Measurements from ENCODE around the gene SZT2.
"Not testable (repeated sequence)": the region's sequence is repeated elsewhere in the genome, so short reads cannot be mapped to it uniquely, and the experiment has no call there.

The SZT2 gene

DNA sequence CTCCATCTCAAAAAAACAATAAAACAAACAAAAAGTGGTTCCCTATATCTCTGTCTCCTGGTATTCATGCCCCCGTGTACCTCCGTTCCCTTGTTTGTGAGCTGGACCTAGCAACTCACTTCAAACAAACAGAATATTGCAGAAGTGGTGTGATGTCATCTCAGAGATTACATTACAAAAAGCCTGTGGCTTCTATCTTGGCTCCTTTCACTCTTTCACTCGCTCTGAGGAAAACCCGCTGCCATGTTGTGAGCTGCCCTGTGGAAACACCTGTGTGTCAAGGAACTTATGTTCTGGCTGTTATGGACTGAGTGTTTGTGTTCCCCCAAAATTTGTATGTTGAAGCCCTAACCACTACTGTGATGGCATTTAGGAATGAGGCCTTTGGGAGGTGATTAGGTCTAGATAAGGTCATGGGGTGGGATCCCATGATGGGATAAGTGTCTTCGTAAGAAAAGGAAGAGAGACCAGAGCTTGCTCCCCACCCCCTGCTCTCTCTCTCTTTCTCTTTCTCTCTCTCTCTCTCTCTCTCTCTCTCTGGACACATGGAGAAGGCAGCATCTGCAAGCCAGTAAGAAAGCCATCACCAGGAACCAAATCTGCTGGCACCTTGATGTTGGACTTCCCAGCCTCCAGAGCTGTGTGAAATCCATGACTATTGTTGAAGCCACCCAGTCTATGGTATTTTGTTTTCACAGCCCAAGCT, 71.4 kb downstream of the SZT2 start:
- no peak for DNase-seq

DNA sequence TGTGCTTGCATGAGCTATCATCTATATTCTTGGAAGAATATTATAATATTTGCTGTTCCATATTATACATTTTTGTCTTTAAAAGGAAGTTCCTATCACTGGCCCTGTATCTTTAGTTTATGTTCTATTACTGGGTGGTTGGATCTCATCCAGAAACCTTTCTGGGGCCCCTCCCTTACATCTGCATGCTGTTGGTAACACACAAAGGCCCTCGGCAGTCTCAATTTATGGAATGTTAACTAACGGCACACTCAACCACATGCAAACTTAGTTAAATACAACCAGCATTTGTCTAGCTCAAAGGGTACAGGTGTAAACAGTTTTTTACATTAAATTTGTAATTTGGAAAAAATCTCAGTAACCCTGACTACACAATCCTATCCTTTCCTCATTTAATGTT, 73.8 kb downstream of the SZT2 start:
- no peak for DNase-seq

DNA sequence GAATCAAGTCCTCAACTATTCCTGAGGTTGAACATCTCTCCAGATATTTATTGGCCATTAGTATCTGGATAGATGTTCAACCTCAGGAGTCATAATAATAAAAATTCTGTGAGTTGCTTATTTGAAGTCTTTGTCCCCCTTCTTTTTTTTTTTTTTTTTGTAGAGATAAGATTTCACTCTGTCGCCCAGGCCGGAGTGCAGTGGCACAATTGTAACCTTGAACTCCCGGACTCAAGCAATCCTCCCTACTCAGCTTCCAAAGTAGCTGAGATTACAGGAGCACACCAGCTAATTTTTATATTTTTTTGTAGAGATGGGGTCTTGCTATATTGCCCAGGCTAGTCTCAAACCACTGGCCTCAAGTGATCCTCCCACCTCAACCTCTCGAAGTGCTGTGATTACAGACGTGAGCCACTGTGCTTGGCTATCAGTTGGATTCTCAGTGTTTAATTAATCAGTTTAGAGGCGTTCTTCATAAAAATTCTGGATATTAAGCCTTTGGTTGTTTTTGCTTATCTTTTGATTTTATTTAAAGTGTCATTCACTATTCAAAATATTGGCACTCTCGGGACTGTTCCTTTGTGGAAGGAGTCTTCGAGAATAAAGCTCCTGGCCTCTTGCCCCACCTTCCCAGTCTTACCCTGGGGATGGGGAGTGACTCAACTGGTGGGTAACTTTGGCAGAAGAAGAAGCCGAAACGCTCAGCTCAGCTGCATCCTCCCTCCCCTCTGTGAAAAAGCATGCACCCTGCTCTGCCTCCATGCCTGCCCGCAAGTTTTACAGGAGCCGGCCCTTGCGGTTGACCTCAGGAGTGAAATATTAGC, 75.2 kb downstream of the SZT2 start:
- no peak for DNase-seq

DNA sequence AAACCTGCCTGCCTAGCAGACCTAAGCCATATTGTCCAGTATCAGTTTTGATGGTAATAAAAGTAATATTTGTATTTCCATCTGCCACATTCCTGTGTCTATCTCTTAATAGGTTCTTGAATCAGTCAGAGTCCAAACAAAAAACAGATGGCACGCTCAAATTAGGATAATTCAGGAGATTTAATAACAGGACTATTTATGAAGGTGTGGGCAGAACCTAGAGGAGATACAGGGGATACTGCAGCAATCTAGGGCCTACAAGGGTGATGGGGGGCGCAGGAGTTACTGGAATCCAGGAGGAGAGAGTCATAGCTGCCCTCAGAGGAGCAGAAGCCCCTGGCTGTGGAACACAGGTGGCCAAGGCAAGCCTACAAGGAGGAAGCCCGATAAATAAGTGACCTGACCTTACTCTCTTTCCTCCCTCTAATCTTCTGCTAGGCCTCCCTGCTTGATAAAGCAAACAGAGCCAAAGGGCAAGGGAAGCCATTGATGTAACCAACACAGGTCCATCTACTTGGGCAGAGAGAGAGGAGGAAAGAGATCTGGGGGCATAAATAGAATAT, 75.9 kb downstream of the SZT2 start:
- DNase-seq: no peak

DNA sequence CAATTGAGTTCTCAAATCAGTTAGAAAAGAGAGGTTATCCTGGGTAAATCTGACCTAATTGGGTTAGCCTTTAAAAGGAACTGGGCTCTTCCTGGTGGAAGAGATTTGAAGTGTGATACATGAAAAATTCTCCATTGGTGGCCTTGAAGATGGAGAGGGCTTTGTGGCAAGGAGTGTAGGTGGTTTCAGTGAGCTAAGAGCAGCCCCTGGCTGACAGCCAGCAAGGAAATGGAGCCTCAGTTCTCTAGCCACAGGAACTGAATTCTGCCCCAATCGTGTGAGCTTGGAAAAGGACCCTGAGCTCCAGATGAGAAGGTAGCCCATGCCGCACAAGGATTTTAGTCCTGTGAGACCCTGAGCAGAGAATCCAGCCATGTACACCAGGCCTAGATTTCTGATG, 76.7 kb downstream of the SZT2 start:
- no peak for DNase-seq

DNA sequence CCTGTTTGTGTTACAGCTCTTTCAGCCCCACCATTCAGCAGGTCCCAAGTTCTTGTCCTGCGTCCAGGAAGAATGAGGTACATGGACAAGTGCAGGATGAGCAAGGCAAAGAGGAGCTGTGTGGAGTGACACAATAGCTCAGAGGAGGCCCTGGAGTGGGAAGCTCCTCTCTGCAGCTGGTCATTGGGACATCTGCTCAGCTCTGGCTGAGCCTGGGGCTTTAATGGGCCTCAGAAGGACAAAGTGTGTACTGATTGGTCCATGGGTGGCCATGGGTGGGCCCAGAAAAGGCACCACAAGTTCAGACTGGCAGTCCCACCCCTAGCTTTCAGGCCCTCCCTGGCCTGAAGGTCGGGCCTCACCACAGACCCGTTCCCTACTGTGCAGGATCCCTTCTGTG, 78.7 kb downstream of the SZT2 start:
- no peak for DNase-seq

DNA sequence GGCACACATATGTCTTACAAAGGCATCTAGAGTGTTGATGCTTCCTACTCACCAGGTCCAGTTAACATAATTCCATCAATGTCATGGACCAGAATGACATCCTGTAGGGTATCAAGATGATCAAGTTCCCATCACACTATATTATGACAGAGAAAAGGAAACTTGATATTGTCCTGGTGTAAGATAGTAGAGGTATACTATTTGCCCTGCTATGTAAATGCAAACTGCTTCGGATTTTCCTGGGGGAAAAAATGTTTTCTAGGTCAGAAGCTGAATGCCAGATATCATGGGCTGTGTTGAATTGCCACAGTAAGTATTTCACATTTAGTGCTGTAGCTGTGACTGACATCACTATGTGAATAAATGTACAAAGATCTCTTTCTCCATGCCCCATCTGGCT, 80.2 kb downstream of the SZT2 start:
- DNase-seq: no peak

DNA sequence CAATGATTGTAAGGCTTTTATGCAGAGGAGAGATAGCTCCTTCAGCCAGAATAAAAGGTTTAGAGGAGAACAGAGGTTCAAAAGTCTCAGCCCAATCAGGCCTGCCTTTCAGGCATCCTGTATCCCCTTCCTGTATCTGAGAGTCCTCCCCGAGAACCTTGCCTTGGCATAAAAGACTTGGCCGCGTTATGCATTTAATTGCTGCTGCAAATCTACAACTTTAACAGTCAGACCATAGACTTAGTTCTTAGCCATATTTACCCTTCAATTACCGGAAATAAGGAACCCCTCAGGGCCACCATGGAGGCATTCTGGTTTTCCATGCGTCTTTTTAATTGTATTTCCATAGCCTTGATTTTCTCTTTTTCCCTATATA, 82.4 kb downstream of the SZT2 start:
- DNase-seq: no peak

DNA sequence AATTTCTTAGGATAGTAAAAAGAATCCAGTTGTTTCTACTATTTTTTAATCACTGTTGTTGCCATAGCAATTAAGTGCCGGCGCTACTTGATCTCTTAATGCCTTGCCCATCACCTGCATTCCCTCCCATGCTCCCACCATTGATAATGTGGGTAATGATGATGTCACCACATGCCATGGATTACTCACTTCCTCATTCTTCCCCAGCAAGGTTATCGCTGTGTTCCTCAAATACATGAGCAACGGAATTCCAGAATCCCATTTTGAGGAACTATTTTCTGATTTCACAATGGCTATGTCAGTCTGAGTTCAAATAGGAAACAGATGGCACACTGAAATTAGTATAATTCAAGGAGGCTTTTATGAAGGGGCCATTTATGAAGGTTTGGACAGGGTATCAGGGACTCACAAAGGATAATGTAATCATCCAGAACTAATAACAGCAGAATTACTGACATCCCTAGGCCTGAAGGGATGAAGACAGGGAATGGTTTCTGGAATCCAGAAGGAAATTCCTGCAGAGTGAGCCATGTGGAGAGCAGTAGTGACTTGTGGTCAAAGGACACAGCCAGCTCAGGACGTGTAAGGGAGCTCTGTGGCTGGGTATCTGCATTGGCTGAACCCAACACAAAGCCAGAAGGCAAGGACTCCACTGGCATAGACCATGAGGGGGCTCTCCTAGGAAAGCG, 82.9 kb downstream of the SZT2 start:
- DNase-seq: peak; percentile 50

DNA sequence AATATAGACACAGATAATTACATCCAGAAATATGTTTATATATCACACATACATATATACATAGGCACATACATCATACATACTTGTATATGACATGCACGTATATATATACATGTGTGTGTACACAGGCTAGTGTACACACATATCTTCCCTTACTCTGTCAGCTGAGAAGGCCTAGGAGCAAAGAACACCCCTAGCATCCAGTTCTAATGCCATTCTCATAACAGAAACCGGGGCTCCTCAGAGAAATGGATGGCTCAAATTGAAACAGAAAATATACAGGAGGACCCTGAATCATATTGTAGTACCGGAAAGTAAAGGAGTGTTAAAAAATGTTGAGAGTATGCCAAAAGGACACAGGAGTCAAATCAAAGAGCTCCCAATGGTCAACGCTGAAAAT, 83.8 kb downstream of the SZT2 start:
- no peak for DNase-seq

DNA sequence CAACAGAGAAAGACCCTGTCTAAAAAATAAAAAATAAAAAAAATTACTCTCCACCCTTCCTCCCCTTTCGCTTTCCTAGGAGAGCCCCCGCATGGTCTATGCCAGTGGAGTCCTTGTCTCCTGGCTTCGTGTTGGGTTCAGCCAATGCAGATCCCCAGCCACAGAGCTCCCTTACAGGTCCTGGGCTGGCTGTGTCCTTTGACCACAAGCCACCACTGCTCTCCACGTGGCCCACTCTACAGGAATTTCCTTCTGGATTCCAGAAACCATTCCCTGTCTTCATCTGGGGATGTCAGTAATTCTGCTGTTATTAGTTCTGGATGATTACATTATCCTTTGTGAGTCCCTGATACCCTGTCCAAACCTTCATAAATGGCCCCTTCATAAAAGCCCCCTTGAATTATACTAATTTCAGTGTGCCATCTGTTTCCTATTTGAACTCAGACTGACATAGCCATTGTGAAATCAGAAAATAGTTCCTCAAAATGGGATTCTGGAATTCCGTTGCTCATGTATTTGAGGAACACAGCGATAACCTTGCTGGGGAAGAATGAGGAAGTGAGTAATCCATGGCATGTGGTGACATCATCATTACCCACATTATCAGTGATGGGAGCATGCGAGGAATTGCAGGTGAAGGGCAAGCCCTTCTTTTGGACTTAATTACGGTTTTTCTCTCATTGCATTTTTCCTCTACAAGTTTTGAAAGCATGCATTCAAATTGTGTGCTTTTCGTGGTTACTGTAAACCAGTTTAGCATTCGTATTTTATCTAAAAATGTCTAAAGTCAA, 86.1 kb downstream of the SZT2 start:
- not testable (repeated sequence) for DNase-seq

DNA sequence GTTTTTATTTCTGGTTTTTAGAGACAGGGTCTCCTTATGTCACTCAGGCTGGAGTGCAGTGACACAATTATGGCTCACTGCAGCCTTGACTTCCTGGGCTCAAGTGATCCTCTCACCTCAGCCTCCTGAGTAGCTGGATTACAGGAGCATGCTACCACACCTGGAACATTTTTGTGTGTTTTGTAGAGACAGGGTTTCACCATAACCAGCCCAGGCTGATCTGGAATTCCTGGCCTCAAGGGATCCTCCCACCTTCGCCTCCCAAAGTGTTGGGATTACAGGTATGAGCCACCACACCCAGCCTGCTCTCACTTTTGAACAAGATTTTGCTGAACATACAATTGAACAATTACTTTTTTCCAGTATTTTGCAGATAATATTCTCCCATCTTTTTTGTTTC, 88.0 kb downstream of the SZT2 start:
- no peak for DNase-seq

DNA sequence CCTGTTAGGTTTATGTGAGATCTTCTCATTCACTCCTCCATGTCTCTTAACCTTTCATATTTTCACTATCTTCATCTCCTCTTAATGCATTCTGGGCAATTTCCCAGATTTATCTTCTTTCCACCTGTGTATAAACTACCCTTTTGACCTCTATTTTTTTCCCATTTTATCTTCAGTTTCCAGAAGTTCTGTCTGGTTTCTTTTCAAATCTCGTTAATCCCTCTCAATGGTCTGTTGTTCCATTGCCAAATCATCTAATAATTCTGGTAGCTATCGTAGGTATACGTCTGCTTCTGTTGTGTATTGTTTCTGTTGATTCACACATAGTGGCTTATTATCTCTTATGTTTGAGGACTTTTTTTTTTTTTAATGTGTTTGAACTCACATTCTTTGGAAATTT, 89.7 kb downstream of the SZT2 start:
- DNase-seq: no peak

DNA sequence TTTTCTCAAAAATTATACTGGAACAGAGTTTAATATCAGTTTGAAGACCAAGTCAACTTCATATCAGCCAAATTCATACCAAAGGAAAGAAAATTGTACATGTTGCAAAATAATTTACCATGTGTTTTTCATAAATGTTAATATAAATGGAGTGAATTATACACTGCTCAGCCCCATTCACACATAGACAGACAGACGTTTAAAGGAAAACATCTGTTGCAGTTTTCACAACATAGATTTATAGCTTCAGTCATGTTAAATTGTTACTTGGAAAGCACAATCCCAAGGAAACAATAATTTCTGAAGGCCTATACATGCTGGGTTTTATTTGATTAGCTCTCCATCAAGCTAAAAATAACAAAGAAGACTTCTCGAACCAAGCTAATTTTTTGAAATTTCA, 91.8 kb downstream of the SZT2 start:
- DNase-seq: peak; percentile 31

DNA sequence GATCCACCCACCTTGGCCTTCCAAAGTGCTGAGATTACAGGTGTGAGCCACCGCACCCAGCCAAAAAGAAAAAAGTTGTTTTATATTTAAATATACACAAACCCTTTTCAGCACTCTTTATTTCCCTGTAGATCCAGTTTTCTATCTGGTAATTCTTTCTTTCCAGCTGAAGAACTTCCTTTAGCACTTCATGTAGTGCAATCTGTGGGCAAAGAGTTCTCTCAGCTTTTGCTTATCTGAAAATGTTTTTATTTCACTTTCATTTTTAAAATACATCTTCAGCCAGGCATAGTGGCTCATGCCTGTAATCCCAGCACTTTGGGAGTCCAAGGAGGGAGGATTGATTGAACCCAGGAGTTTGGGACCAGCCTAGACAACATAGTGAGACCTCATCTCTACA, 92.5 kb downstream of the SZT2 start:
- no peak for DNase-seq

DNA sequence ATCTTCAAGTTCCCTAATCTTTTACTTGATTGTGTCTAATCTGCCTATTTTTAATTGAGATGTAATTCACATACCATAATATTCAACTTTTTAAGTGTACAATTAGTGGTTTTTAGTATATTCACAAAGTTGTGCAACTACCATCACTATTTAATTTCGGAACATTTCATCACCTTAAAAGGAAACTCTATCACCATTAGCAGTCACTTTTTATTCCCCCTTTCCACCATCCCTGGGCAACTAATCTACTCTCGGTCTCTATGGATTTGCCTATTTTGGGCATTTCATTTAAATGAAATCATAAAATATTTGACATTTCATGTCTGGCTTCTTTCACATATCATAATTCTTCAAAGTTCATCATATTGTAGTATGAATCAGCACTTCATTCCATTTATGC, 94.7 kb downstream of the SZT2 start:
- no peak for DNase-seq

DNA sequence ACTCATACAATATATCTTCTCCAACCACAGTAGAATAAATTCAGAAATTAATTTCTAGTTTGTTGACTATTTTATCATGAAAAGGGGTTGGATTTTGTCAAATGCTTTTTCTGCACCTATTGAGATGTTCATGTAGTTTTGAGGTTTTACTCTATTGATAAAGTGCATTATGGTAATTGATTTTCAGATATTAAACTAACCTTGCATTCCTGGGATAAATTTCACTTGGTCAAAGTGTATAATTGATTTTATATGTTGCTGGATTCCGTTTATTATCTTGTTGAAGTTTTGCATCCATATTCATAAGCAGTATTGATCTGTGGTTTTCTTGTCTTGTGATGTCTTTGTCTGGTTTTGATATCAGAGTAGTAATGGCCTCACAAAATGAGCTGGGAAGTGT, 98.5 kb downstream of the SZT2 start:
- DNase-seq: no peak

DNA sequence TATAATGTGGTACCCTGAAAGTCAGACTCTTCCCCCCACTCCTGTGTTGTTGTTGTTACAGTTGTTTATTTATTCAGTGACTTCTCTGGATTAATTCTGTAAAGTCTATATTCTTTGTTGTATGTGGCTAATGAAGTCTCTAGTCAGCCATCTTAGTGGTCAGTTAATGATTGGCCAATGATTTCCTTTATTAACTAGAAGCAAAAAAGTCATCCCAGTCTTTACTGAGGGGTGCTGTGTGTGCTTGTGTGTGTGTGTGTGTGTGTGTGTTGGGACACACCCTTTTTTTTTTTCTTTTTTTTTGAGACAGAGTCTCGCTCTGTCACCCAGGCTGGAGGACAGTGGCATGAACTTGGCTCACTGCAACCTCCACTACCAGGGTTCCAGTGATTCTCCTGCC, 101.4 kb downstream of the SZT2 start:
- no peak for DNase-seq

DNA sequence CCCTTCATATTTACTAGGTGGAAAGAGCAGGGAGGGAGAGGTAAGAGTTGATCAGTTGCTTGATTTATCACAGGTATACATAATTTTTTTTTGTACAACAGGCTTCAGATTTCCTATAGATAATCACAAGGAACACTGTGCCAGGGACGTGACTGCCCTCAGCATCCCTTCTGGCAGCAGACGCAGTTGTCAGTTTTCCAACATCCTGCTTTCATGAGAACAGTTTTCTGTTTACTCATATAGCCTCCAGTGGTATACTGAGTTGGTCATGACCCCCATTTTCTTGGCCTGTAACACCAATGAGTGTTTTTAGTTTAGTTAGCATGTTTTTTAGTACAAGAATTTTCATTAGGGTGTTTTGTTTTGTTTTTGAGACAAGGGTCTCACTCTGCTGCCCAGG, 103.1 kb downstream of the SZT2 start:
- no peak for DNase-seq

DNA sequence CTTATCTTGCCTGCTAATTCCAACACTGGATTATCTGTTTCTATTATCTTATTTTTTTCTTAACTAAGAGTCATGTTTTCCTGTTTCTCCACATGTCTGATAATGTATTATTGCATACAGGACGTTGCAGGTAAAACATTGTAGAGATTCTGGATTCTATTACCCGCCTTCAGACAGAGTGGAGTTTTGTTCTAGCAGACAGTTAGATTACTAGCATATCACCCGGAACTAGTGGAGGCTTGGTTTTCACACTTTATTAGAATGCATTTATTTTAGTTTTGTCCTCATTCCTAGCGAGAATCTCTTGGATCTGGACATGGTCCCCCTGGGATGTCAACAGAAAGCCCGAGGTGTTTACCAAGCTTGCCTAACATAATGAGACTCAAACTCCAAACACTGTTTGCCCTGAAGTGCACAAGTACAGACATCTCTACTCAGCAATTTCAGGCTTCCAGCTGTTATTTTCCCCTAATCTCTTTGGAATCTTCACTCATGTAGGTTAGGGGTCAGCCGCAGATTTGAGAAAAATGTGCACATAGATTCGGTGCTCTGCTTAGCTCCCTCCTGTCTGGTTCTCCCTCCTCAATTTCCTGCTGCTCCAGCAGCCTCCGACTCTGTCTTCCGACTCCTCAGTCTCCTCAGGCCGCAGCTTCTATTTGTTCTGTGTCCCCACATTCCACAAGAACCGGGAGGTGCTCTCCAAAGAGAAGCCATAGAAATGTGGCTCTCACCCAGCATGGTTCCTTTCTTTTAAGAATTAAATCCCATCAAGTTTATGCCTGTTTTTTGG, 104.2 kb downstream of the SZT2 start:
- DNase-seq: peak; percentile 49

DNA sequence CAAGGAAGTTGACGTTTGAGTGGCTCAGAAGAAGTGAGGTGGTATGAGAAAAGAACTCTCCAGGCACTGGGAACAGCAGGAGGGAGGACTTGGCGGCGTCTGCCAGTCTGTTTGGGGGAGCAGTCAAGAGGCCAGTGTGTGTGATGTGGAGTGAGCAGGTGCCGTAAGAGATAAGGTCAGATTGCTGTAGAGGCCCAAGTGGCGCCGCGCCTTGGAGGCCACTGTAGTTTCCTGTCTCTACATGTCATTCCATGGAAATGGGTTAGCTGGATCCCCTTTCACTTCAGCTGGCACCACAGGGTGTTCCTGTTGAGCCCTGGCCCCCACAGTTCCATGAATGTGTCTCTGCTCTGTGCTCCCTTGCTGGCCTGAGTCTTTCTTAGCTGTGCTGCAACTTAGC, 105.5 kb downstream of the SZT2 start:
- no peak for DNase-seq

DNA sequence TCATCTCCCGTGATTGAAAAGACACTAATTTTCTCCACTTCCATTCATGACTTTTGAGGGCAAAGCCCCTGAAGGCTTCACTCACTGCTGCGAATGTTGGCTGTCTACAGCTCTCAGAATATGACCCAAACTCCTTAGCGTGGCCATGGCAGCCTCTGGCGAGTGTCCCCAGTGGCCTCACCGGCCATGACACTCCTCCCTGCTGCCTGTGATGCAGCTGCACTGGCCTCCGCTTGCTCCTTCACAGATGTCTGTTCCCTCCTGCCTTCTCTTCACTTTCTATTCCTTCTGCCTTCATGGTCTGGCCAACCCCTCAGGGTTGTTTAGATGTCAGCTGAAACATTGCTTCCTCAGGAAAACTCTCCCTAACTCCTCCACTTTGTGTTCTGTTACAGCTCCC, 110.2 kb downstream of the SZT2 start:
- DNase-seq: no peak
